IPS-NIHi11 (cell line): ENCODE data around the gene ULK4.
"Not testable (repeated sequence)": the region's sequence is repeated elsewhere in the genome, so short reads cannot be mapped to it uniquely, and the experiment has no call there.

Source experiments
- DNase-seq: peaks from one replicate; pipeline ENCODE4 v3.0.0; 2012; ENCODE audit warnings: mixed read lengths, low spot score

Gene ULK4

DNA sequence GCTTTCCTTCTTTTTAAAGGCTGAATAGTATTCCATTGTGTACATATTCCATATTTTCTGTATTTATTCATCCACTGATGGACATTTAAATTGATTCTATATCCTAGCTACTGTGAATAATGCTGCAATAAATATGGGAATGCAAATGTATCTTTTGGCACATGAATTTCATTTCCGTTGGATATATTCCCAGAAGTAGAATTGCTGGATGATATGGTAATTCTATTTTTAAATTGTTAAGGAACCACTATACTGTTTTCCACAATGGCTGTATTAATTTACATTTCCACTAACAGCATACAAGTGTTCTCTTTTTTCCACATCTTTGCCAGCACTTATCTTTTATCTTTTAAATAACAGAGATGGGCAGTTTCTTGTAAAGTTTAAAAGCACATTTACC lies 459.9 kb downstream of the ULK4 start:
- DNase-seq = no peak

DNA sequence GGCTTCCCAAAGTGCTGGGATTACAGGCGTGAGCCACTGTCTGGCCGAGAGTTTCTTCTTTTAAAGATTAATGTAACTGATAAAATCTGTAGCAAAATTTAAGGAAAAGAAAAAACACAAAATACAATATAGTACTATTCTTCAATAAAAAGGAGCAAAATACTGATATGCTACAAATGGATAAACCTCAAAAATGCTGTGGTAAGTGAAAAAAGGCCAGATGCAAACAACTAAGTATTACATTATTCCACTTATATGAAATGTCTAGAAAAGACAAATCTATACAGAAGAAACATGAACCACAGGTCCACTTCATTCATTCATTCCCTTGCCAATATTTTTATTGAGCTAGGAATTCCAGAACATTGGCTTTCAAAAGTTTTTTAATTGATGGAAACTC lies 463.1 kb downstream of the ULK4 start:
- DNase-seq = no peak

DNA sequence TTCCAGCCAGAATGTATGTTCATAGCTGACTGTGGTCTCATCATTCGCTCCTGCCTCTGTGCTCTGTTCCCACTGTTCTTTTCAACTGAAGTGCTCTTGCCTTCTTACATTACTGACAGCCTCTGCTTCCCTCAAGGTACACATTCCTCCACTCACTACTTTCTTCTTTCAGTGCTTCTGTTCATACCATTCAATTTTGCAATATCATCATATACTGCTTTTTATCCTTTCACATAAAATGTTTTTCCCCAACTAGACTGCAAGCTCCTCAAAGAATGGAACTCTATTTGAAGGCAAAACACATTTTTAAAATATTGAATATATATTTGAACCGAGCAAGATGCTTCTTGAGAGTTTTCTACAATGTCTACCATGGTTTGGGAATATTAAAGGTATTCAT lies 471.5 kb downstream of the ULK4 start:
- DNase-seq = no peak

DNA sequence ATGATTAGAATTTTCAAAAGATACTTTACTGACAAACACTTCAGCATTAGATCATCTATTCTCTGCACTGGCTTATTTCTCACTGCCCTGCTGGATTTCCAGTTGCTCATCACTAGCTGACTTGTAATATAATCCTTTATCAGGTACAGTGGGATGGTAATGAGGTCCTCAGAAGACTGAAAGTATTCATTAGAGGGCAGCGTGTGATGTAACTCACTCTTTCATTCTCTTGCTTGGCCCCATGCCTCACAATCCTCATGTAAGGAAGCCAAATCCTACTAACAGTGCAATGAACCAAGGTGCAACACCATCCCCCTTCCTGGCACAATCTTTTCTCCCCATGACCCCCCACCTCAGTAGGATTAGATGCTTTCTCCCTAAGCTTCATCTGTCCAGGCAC lies 472.7 kb downstream of the ULK4 start:
- DNase-seq = no peak

DNA sequence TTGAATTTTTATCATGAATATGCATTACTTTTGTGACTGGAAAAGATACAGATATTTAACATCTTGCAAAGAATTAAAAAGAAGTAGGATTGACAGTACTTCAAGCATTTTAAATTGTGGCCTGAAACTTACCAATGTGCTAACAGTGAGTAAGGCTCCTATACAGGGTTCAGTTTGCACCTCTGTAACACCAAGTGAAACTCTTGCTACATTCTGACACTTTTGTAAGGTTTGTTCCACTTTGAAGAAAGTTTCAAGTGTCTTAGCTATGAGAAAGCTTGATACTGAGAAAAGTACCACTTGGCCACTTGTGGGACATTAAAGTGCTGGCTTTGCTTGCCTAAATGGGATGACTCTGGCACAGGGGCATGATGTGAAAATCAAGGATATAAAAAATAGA lies 473.4 kb downstream of the ULK4 start:
- DNase-seq = no peak

DNA sequence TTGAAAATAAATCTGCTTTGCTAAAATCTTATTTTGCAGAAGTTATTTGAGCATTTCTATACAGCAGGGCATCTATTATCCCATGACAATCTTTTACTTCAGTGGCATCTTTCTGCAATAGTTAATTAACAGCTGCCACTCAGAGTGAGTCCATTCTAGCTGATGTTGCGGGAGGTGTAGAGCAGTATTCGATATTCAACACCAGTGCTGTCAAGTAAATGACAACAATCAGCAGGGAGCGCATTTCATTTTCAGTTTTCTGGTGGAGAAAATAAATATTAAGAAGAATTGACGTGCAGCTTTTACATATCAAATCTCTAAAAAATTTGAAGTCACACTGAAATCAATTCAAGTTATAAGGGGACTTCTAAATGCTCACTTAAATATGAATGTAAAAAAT lies 476.4 kb downstream of the ULK4 start:
- no peak for DNase-seq

DNA sequence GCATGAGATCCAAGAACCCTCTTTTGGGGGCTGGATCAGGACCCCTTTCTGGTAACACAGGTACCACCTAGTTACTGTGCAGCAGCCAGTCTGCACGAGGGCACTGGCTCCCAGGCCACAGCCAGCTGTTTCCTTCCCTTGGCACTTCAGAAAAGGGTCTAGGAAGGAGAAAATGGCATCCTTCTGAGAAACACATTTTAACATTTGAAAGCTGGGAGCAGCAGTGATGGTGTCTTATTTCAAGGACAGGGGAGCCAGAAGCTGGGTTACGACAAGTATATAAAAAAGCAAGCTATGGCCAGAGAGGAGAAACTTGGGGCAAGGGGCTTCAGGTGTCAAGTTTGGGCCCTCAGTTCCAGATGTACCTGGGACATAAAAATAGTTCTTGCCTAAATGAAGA lies 479.8 kb downstream of the ULK4 start:
- peak; percentile 25 for DNase-seq

DNA sequence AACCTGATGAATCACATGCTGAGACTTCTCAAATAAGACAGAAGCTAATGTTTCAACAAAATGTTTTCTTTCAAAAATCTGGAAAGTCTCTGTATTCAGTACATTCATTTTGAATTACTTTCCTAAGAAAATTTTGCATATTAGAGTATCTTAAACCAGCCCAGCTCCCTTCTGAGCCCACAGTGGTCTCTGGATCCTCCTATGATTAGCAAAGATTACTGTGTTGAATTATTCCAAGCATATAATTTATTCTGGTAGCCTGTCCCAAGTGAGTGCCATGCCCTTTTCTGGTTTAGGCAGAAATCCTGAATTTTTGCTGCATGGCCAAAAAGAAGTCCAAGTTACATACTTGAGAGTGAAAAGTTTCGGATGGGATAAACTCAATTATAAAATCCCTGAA lies 483.6 kb downstream of the ULK4 start:
- DNase-seq = no peak

DNA sequence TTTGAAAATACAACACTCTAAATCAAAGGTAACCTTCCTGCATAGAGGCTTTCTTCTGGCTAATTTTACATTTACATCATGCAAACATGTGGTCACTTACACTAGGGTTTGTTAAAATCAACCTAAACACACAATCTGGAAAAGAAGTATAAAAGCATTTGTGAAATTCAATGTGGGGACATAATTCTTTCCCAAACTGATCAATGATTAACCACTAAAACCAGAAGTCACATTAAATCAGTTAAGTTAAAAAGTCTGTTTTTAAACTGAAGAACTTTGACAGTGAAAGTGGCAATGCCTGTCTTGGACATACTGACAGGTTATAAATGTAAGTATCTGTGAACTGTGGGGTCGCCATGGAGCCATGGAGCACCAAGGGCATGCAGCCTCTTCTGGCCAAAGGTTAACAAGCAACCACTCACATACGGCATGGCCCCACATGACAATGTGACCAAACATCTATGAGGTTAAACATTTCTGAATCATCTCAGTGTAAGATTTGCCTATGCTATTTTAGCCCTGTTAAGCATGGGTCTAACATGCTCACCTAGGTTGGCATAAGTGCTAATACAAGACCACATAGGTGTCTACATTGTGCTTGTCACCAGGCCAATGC lies 484.4 kb downstream of the ULK4 start:
- DNase-seq = no peak

DNA sequence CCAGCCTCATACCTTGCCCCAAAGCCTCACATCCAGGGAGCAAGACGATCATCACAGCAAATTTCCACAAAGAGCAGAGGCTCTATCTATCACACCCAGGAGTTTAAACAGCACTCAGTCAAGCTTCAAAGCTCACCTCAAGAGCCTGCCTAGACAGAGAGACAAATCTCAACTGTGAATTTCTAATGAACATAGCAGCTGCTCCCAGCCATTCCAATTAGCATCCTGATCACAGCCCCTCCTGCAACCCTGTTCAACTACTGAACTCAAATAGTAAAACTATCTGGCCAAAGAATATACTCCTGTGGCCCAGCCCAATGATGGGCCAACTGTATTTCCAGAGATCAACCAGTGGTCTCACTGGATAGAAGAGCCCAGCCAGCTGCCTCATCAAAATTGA lies 492.8 kb downstream of the ULK4 start:
- DNase-seq = no peak

DNA sequence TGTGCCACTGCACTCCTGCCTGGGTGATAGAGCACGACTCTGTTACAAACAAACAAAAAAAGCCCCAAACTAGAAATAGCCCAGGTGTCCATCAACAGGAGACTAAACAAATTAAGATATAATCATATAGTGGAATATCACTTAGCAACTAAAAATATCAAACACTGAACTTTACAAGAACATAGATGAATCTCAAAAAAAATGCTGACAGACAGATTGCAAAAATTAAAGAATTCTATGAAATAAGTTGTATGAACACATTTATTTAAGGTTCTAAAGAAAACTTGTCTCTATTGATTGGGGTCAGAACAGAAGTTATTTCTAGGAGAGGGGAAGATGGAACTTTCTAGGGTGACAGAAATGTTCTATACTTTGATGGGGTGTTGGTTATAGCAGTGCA lies 494.4 kb downstream of the ULK4 start:
- DNase-seq = no peak

DNA sequence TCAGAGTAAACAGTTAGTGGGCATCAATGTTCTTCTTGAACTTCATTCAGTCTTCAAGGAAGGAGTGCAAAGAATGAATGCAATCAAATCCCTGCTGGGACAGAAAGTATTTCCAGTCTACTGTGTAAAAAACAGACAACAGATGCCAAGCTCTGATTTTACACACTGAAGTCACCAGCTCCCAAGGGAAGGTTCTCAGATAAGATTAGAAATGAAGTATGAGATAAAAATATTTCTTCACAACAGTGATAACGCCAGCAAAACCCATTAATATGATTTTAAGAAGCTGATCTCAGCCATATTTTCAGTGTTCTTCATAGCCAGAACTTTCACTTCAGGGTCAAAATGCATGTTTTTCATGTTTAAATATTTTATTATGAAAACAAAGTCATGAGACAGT lies 497.0 kb downstream of the ULK4 start:
- no peak for DNase-seq

DNA sequence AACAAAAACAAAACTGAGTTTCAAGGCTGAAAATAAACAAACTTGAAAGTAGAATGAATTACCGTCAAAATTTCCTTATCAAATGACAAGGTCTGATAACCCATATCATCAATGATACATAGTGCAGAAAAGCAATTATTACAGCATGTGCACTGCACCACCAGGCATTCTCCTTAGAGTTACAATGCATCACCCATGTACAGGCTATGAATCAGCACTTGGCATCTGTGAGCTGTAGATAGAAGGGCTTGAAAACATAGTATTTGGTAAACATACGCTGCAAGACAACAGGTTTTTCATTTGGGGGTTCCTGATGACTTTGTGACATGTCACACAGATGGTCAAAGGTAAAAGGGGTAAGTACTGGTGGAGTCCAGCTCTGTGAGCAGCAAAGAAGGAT lies 497.5 kb downstream of the ULK4 start:
- DNase-seq = no peak

DNA sequence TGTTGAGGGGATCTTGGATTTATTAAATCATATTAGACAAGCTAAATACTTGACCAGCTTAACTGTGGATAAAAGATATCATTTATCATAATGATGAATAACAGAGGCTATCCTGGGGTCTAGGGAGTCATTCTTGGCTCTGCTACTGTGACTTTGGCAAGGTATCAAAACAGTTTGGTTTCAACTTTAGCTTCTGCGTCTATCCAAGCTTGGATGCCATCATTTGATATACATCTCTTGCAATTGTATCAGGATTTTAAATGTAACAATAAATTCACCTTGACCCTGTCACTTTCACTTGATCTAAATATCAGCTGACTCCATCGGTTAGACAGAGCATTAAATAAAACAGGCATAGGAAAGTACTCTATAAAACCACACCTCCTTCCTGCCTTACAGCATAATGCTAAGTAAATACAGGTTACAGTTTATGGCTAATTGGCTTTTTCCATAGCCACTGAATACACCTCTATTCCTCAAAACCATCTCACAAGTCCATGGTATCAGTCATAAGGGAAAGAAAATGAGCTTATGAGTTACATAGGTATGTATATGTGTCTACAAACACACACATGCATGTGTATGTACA lies 499.7 kb downstream of the ULK4 start:
- DNase-seq = no peak

DNA sequence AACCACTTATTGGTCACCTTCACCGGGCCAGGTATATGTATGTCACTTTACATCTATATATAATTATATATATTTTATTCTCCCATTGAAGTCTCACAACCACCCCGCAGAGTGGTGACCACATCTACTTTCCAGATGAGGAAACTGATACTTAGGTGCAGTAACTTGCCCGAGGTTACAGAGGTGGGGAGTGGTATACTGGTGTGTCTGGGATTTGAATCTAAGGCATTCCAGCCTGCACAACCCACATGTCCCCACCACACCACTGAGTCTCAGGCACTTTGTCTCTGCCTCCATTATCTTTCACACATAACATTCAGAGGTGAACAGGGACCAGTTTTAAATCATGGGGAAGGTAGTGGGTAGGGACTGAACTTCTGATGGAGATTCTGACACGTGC lies 501.2 kb downstream of the ULK4 start:
- DNase-seq = no peak

DNA sequence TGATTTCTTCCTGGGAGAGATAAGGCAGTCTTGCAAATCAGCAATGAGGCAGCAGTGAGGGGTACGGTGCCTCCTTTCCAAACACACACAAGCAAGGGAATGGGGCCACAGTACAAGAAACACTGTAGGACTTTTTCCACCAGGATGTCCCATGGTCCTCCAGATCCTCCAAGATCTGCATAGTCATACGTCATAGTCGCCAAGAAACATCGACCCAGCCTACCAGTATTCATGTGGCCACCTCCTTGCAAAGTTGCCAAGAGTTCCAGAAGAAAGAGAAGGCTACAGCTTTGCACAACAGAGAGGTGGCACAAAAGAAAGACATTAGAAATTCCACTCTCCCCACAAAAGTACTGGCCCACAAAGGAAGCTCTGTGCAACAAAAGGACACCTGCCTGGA lies 504.7 kb downstream of the ULK4 start:
- no peak for DNase-seq

DNA sequence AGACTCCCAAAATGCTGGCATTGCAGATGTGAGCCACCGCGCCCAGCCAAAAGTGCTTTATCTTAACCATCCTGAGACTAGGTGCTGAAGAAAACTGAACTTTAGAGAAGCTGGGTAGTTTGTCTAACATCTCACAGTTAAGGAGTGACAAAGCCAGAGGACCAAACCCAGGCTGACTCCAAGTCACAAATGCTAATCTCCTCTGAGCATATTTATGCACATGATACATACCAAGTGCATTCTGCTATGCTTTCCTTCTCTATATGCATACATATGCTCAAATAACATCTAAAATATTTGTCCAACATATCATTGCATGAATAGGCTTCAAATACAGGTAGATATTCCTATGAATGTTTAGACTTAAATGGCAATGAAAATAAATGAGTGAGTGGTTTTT lies 505.7 kb downstream of the ULK4 start:
- DNase-seq = no peak

DNA sequence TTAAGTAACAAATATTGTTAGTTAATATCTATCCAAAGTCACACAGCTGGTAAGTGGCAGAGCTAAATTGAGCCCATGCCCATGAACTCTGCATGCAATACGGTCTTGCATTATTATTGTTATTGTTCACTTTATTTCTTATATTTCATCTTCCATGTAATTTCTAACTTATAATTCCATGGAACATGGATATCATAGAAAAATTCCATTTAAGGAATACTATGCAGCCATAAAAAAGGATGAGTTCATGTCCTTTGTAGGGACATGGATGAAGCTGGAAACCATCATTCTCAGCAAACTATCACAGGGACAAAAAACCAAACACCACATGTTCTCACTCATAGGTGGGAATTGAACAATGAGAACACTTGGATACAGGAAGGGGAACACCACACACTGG lies 508.3 kb downstream of the ULK4 start:
- DNase-seq = not testable (repeated sequence)

DNA sequence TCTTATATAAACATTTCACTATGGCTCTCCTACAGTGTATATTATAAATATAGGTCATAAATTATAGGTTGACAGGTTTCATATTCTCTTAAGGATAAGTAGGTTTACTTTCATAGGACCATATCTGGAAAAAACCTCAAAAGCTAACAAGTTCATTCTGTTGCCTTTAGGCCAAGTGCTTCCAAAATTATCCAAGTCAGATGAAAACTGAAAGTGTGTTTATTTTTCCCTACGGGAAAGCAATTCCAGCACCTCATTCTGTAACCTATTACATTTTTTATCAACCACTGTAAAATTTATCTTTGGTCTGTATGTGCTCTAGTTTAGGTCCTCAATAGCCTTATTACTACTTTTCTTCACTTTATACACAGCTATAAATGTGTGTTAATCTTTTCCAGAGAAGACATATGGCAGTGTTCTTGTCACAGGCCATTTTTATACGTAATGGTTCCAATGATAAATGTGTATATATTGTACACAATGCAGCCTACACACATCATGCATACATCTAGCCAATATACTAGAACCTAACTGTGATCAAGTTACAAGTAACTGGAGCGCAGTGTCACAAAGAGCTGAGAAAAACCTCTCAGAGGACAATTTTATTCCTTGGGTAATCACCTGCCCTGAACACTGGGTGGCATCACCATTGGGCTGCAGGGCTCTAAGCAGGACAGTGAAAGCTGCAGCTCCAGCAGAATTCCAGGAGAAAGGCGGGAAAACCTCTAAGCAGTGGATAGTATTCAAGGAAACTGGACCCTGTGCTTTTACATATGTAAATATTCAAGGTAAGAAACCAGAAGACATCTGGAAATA lies 511.3 kb downstream of the ULK4 start:
- DNase-seq = peak; percentile 40

DNA sequence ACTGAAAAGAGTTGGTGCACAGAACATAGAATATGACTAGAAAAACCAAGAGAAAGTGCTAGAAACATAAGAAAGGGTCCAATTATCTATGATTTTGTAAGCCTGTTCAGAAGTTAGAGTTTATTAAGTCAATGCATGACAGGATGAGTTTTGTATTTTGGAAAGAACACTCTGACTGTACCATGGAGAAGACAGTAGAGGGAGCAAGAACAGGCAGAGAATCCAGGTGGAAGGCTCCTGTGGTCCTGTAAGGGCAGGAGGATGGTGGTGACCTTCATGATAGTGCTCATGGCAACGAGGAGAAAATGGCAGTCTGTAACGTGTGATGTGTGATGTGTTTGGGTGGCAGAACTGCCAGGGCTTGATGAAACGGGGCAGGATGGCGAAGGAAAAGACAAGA lies 513.5 kb downstream of the ULK4 start:
- DNase-seq = no peak

DNA sequence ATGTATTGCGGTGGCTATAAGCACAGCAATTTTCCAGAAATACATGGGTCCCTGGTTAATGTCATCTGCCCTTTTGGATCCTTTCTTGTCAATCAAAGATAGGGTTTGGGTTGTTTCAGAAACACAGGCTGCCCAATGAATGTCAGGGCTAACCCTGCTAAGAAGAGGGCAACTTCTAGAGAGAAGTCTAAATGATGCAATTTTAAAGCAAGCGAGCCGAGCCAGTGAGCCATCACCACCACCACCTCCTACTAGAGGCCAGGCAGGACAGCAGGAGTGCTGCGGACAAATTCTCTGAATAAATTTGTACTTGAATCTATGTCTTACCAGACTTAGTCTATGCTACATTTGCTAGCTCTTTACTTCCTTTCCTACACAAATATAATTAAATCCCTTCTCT lies 514.2 kb downstream of the ULK4 start:
- DNase-seq = no peak

DNA sequence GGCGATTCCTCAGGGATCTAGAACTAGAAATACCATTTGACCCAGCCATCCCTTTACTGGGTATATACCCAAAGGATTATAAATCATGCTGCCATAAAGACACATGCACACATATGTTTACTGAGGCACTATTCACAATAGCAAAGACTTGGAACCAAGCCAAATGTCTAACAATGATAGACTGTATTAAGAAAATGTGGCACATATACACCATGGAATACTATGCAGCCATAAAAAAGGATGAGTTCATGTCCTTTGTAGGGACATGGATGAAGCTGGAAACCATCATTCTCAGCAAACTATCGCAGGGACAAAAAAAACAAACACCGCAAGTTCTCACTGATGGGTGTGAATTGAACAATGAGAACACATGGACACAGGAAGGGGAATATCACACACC lies 515.6 kb downstream of the ULK4 start:
- DNase-seq = not testable (repeated sequence)

DNA sequence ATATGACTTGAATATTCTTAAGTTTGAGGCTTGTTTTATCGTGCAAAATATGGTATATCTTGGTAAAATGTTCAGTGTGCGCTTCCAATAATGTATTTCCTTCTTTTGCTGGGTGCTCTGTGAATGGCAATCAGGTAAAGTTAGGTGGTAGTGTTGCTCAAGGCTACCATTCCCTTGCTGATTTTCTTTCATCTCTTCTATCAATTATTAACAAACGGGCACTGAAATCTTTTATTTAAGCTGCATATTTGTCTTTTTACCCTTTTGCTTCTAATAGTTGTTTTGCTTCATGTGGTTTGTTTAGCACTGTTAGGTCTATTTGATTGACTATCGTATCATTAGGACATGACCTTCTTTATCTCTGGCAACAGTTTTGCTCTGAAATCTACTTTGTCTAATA lies 520.3 kb downstream of the ULK4 start:
- no peak for DNase-seq

DNA sequence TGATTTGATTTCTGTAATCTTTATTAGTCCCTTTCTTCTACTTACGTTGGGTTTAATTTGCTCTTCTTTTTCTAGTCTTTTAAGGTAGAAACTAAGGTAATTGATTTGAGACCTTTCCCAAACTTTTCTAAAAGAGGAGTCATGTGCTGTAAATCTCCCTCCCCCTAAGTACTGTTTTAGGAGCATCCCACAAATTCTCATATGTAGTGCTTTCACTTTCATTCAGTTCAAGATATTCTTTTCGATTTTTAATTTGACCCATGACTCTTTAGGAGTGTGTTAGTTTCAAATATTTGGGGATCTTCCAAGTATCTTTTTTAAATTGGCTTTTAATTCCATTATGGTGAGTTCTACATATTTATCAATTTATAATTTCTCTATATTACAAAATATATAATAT lies 520.8 kb downstream of the ULK4 start:
- DNase-seq = no peak
